HG03469 (cell line): ENCODE measurements around the gene UTP20.

Experiments used
- ATAC-seq: cut with Tn5 transposase; IDR thresholded peaks from one replicate; pipeline ENCODE4 v1.9.1; 2021; ENCODE audit warnings: mild to moderate bottlenecking, moderate library complexity, moderate number of reproducible peaks; ENCODE audit not compliant: unreplicated experiment

The UTP20 gene

GRCh38 chr12:101424620-101425019 is 144.7 kb downstream of the UTP20 start:
- no peak for ATAC-seq

DNA sequence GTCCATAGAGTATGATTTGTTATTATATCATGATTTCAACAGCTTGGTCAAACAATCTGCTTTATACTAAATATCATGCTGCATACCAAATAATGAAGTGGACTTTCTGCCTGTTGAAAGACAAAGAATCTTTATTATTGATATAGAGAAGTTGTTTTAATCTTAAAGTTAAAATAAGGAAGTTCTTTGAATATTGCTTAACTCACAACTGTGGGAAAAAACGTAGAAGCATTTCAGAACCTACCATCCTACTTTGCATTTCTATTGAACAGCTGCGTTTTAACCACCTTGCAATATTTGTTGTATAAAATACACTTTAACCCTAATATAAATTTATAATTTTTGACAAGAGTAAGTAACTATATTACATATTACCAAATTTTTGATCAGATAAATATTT is 150.6 kb downstream of the UTP20 start:
- ATAC-seq = no peak

DNA sequence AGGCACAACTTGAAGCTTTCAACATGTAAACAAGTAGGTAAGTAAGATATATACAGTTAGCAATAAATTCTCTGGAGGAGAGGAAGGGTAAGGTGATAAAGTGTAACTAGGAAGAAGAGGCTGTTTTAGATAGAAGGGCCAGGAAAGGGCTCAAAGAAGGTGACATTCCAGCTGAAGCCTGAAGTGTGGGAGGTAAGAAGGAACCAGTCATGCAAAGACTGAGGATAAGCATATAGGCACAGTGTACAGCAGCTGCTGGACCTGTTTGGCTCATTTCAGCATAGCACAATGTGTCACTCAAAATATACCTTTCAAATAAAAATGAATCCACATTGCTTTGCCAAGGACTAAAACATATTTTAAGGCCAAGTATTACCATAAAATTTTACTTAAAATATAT is 156.2 kb downstream of the UTP20 start:
- ATAC-seq = no peak
